IgD-negative memory B cell (primary cell): ENCODE data around the gene GOLGA8G. TPM values are rescaled to one million over a fixed set of nuclear protein-coding genes. Genes with fewer than 3 reads are reported as not detected.
"Not testable (repeated sequence)": the region's sequence is repeated elsewhere in the genome, so short reads cannot be mapped to it uniquely, and the experiment has no call there.

ENCODE experiments used
- H3K27ac Mint-ChIP-seq, 3 donors: one replicate each; pipeline ENCODE4 v1.8.0; 2020 to 2022; ENCODE audit warnings: mild to moderate bottlenecking in 3 of 3, mixed read lengths in 3 of 3, moderate library complexity in 1 of 3
- H3K27me3 Mint-ChIP-seq: one replicate; pipeline ENCODE4 v1.8.0; 2021; ENCODE audit warnings: mixed read lengths
- H3K36me3 Mint-ChIP-seq: one replicate; pipeline ENCODE4 v1.8.0; 2020; ENCODE audit warnings: mild to moderate bottlenecking, mixed read lengths
- H3K4me1 Mint-ChIP-seq, 3 donors: one replicate each; pipeline ENCODE4 v1.8.0; 2020 to 2022; ENCODE audit warnings: mixed read lengths in 3 of 3, mild to moderate bottlenecking in 1 of 3
- H3K4me3 Mint-ChIP-seq, 4 donors: one replicate each; pipeline ENCODE4 v1.8.0; 2020 to 2022; ENCODE audit warnings: mild to moderate bottlenecking in 4 of 4, mixed read lengths in 4 of 4, moderate library complexity in 3 of 4
- H3K9me3 Mint-ChIP-seq, 3 donors: one replicate each; pipeline ENCODE4 v1.8.0; 2020 to 2021; ENCODE audit warnings: mixed read lengths in 3 of 3, mild to moderate bottlenecking in 1 of 3
- polyA plus RNA-seq: library from polyadenylated mRNA; unstranded; fragments of 300-500 nt; fragmentation: Illumina TruSeq; gene quantifications from one replicate; pipeline ENCODE4 v1.2.3, GENCODE V29; 2021

Gene GOLGA8G
- polyA plus RNA-seq: not detected

- H3K4me3 Mint-ChIP-seq, H3K27me3 Mint-ChIP-seq, H3K9me3 Mint-ChIP-seq, H3K27ac Mint-ChIP-seq, H3K4me1 Mint-ChIP-seq, H3K36me3 Mint-ChIP-seq: not testable (repeated sequence)
Observed at GRCh38 chr15:28532954-28533353, at the start of gene GOLGA8G. Gene GOLGA8G (minus strand): TSS chr15:28532971. CDS start chr15:28532909, 62 bp downstream.

- H3K4me1 Mint-ChIP-seq, H3K27ac Mint-ChIP-seq, H3K9me3 Mint-ChIP-seq, H3K36me3 Mint-ChIP-seq, H3K4me3 Mint-ChIP-seq, H3K27me3 Mint-ChIP-seq: not testable (repeated sequence)
Observed at GRCh38 chr15:28573351-28573750, 40.6 kb upstream of the GOLGA8G start.

GRCh38 chr15:28553268-28553667, 20.5 kb upstream of the GOLGA8G start, which contains the start of gene GOLGA6L25:
Gene GOLGA6L25 (plus strand): TSS chr15:28553568. CDS start chr15:28553629, 61 bp downstream.
- not testable (repeated sequence) for H3K4me1 Mint-ChIP-seq, H3K9me3 Mint-ChIP-seq, H3K4me3 Mint-ChIP-seq, H3K27me3 Mint-ChIP-seq, H3K27ac Mint-ChIP-seq, H3K36me3 Mint-ChIP-seq

GRCh38 chr15:28515208-28515607, 17.6 kb downstream of the GOLGA8G start:
- H3K27ac Mint-ChIP-seq, H3K27me3 Mint-ChIP-seq, H3K4me3 Mint-ChIP-seq, H3K36me3 Mint-ChIP-seq, H3K9me3 Mint-ChIP-seq, H3K4me1 Mint-ChIP-seq: not testable (repeated sequence)

GRCh38 chr15:28514128-28514527, 18.6 kb downstream of the GOLGA8G start:
- H3K36me3 Mint-ChIP-seq, H3K27me3 Mint-ChIP-seq, H3K9me3 Mint-ChIP-seq, H3K4me3 Mint-ChIP-seq, H3K4me1 Mint-ChIP-seq, H3K27ac Mint-ChIP-seq: not testable (repeated sequence)

GRCh38 chr15:28508217-28508889, 24.4 kb downstream of the GOLGA8G start:
- not testable (repeated sequence) for H3K9me3 Mint-ChIP-seq, H3K27me3 Mint-ChIP-seq, H3K27ac Mint-ChIP-seq, H3K4me3 Mint-ChIP-seq, H3K36me3 Mint-ChIP-seq, H3K4me1 Mint-ChIP-seq

GRCh38 chr15:28481340-28481739, 51.4 kb downstream of the GOLGA8G start:
- H3K36me3 Mint-ChIP-seq, H3K4me1 Mint-ChIP-seq, H3K27ac Mint-ChIP-seq, H3K9me3 Mint-ChIP-seq, H3K4me3 Mint-ChIP-seq, H3K27me3 Mint-ChIP-seq: not testable (repeated sequence)

Other genes starting within 250 kb of the GOLGA8G start
- 7.8 TPM for gene HERC2, start 210.8 kb downstream of the GOLGA8G start, polyA plus RNA-seq
- gene GOLGA6L24, start 174.9 kb downstream of the GOLGA8G start, polyA plus RNA-seq: not detected
- not detected for gene GOLGA8F, start 154.3 kb downstream of the GOLGA8G start, polyA plus RNA-seq
- gene GOLGA6L25, start 20.6 kb upstream of the GOLGA8G start, polyA plus RNA-seq: not detected
- not detected for gene GOLGA8M, start 179.4 kb upstream of the GOLGA8G start, polyA plus RNA-seq